Transverse colon (tissue), 4 donors: ENCODE results near the gene GMPR2.

ENCODE experiments used
- CTCF ChIP-seq, 5 experiments: fragments of 200-600 bp in 3 of 5; fragments of 450-650 bp in 2 of 5; sonication (generic) in 3 of 5; IDR thresholded peaks; 1 replicate in 2 of 5; 2 replicates in 3 of 5; pipeline ENCODE4 v1.5.1; 2016 to 2017; ENCODE audit warnings: antibody characterized with exemption in 5 of 5, inconsistent platforms in 3 of 5, mild to moderate bottlenecking in 2 of 5, moderate library complexity in 1 of 5
- EP300 ChIP-seq: sonication (generic); formaldehyde crosslinking; IDR thresholded peaks from one replicate; pipeline ENCODE4 v1.6.1; 2017; ENCODE audit warnings: antibody characterized with exemption, low read depth
- POLR2A ChIP-seq: fragments of 450-650 bp; IDR thresholded peaks from one replicate; pipeline ENCODE4 v1.6.1; 2016; ENCODE audit warnings: antibody characterized with exemption, mild to moderate bottlenecking, moderate library complexity
- POLR2AphosphoS5 ChIP-seq, 3 donors: sonication (generic); formaldehyde crosslinking; IDR thresholded peaks; one replicate each; pipeline ENCODE4 v1.6.1; 2016; ENCODE audit warnings: antibody characterized with exemption in 3 of 3

DNA sequence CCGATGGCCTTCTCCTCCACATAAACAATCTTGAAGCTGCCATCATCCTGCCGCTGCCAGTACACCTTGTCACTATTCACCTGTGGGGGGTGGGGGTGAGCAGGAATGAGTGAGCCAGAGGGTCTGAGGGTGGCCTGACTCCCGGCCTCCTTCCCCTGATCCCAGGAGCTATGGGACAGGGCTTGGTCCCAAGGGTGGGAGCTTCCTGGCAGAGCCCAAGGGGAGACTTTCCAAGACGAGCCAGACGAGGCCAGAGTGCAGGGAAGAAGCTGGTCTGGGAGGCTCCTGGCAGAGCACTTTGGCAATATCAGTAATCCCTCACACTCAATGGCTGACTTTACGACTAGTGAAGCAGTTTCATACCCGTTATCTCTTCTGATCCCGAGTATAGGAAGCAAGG is 22.7 kb downstream of the GMPR2 start:
- no peak for TF ChIP-seq POLR2AphosphoS5 (IDR thresholded peaks at IDR 0.05)
- TF ChIP-seq CTCF (IDR thresholded peaks at IDR 0.05) = no peak
- no peak for TF ChIP-seq EP300
- no peak for TF ChIP-seq POLR2A
